Embryonic facial prominence (tissue), 1 donor: ENCODE data around the gene ERCC2.

ENCODE experiments used
- DNase-seq: peaks from one replicate; pipeline ENCODE4 v3.0.0-alpha.2; 2016; ENCODE audit errors: extremely low spot score

Gene ERCC2

DNA sequence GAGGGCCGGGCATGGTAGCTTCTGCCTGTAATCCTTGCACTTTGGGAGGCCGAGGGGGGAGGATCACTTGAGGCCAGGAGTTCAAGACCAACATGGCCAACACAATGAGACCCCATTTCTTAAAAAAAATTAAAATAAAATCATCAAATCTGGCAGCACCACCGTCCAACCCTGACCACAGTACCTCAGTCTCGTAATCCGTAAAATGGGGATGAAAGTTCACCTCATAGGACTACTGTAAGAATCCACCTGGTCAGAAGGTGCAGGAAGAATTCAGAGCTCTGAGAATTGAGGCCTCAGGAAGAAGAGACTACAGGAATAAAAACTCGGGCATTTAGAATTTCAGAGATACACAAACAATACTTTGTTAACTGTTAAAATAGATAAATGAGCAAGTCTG lies 31.4 kb upstream of the ERCC2 start:
- DNase-seq = no peak

DNA sequence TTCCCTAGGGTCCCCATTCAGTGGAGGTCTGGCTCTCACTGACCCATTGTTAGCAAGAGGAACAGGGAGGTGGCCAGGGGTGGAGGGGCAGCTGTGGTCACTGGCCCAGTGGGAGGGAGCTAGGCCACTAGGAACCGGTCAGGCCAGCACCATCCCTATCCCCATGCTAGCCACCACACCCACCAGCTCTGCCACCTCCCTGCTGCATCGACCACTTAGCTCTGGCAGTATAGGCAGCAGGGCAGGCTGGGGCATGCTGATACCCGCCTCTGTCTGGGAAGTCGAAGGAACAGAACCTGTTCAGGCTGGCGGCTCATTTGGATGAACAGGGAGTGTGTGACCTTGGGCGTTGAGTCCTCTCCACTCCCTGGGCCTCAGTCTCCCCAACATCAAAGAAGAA lies 29.8 kb upstream of the ERCC2 start:
- DNase-seq = no peak

DNA sequence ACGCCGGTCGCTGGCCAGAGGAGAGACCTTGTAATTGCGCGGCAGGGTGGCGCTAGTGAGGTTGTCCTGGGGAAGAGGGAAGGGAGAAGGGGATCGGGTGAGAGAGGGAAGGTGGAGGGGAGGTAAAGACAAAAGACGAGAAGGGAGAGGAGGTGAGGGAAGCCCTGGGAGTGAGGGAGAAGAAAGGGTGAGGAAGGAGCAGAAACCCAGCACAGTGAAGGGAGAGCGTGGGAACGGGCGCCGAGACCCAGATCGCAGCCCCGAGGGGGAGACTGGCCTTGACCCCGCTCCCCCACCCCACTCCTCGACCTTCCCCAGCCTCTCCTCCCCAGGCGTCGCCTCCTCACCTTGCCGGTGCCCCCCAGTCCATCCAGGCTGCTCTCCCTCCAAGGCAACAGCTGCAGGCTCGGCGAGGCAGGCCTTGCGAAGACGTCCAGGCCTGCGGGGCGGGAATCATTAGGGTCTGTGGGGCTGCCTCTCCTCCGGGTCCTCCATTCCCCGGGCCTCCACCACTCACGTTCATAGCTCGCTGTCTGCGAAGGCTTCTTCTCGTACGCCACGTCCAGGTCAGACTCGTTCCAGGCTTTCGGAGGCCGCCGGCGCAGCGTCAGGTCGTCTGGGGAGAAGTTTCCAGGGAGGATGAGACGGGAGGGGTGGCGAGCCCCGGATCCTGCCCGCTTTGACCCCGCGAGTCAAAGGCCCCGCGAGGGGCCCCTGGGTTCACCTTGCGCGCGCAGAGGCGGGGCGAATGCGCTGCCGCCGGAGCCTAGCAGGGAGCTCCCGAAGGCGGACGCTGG lies 25.6 kb upstream of the ERCC2 start:
- no peak for DNase-seq

DNA sequence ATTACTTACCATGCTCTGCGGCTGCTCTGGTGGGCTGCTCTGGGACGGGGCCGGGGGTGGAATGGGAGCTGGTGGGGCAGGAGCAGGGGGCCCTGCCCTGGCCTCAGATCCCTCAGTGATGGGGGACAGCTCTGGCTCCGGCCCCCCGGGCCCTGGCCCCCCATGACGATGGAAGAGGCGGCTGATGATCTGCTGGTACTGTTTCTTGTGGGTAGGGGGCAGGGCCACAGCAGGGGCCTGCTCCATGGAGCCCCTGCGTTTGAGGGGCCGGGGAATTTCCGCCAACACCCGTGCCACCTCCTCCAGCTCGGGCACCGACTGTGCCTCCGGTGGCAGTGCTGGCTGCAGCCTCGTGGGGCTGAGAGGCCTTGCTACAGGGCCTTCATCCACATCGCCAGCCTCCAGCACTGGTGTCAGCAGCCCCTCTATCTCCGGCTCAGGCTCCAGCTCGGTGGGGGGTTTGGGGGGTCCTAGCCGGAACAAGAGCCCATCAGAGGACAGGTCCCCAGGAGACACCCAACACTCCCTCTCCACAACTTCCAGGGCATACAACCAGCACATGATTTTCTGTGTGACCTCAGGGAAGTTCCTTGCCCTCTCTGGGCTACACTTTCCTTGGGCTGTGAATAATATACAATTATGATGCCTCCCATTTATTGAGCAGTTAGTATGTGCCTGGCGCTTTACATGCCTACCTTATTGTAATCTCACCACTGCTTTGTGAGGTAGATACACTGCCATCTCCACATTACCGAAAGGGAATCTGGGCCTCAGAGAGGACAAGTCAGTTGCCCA lies 21.7 kb upstream of the ERCC2 start:
- no peak for DNase-seq

DNA sequence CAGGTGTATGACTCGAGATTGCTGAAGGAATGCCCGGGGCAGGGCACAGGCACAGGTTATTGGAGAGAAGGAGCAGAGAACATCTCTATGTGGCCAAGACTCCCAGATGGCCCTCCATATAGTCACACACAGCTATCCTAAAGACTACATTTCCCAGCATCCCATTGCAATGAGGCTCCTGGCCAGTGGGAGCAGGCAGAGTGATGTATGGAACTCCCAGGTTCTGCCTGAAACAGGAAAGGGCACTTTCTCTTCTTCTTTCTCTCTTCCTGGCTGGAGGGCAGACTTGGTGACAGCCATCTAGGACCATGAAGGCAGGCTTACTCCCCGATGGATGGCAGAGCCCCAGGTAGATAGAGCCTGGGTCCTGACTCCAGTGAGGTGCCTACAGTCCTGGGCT lies 21.0 kb upstream of the ERCC2 start:
- no peak for DNase-seq

DNA sequence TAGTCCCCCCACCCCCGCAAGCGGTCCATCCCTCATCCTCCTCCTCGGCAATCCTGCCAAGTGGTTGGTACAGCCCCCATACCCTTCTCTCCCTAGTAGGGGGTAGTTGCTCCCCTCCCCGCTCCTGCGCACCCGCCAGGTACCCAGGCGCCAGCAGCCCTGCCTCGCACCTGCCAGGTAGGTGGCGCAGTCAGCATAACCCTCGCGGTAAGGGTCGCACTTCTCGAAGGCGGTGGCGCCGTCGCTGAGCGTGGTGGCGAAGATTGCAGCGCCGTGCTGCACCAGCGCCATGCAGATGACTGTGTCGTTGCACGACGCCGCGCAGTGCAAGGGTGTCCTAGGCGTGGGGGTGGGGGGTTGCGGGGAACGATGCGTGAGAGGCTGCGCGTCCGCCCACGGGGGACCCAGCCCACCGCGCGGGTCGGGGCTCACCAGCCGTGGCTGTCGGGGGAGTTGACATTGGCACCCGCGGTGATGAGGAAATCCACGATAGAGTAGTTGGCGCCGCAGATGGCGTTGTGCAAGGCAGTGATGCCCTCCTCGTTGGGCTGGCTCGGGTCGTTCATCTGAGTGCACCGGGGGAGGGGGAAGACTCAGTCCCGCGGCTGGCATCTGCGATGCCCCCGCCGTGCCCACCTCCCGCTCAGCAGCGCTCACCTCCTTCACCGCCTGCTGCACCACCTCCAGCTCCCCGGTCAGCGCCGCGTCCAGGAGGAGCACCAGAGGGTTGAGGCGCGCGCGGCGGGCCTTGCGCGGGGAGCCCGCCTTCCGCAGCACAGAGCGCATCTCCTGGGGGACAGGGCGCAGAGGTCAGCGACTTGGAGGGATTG lies 15.2 kb upstream of the ERCC2 start:
- no peak for DNase-seq

DNA sequence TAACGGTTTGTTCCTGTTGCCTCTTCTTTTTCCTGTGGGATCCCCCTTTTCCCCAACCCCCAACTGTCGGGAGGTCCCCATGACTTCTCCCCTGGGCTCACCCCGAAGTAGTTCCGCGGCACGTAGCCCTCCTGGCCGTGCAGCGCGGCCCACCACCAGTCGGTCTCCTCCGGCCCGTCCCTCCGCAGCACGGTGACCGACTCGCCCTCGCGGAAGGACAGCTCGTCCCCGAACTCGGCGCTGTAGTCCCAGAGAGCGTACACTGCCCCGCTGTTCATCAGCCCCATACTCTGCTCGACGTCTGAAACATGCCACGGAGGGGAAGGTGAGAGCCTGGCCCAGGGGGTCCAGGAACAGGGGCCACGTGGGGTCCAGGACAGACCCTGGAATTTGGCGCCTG lies 12.1 kb upstream of the ERCC2 start:
- no peak for DNase-seq

DNA sequence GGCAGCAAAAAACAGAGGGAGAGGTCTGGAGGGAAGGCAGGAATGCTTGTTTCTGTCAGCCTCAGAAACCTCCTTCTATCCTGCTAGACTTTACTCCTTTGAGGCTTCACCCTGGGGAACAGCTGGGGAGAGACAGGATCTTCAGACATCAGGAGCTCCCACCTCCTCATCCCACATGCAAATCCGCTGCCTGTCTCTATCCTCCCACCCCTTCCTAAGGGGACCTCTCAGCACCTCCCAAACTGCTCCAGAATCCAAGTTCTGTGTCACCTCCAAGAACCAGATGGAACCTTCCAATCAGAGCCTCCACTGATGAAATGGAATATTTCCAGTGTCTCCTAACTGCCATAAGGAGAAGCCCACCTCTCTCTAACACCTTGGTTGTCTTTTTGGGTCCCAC lies 9.7 kb upstream of the ERCC2 start:
- DNase-seq = no peak

DNA sequence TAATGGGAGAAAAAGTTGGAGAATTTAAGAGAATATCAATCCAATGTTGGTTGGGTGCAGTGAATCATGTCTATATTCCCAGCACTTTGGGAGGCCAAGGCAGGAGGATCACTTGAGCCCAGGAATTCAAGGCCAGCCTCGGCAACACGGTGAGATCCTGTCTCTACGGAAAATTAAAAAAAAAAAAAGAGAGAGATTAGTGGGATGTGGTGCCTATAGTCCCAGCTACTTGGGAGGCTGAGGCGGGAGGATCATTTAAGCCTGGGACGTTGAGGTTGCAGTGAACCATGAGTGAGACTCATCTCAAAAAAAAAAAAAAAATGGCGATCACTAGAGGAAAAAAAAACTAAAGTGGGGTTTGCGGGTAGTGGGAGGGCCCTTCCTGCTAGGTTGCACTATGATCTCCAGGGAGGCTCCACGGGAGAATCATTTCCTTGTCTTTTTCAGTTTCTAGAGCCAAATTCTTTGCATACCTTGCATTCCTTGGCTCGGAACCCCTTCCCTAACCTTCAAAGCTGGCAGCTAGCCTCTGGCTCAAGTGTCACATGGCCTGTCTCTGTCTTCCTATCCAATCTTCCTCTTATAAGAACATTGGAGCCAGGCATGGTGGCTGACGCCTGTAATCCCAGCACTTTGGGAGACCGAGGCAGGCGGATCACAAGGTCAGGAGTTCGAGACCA lies 5.8 kb upstream of the ERCC2 start:
- DNase-seq = no peak

DNA sequence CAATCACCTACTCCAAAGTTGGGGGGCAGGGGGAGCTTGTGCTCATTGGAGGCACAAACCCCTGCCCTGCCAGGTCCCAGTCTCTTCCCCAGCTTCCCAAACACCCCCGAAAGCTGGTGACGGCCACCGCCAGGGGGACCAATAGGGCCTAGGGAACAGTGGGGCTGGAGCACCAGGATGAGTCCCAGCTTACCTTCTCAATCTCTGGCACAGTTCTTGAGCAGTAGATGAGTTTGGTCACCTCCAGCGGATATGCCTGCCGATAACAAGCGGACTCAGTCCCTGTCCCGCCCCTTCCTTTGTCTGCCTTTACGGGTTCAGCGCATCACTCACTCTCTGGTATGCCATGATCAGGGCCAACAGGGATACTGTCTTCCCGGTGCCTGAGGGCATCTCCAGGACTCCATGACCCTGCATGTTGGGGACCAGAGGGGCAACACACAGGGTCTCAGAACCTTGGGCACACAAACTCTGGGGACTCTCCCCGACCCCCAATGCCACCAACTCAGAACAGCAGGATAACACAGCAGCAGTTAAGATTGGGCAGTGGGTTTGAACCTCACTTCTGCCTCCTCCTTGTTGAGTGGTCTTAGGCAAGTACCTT lies 1.5 kb downstream of the ERCC2 start:
- no peak for DNase-seq

DNA sequence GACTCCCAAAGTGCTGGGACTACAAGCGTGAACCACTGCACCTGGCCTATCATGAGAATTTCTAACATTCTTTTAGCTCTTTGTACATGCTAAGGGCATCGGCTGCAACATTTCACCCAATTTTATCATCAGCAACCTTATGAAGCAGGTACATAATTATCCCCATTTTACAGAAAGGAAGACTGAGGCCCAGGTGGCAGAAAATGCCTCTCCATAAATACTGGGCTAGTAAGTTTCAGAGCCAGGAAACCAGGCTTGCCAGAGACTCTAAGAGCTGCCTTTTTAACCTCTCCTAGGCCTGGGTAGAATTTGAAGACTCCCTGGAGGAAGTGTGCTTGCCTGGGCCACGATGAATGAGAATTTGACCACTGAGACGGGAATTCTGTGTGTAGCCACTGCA lies 2.2 kb downstream of the ERCC2 start:
- DNase-seq = no peak

DNA sequence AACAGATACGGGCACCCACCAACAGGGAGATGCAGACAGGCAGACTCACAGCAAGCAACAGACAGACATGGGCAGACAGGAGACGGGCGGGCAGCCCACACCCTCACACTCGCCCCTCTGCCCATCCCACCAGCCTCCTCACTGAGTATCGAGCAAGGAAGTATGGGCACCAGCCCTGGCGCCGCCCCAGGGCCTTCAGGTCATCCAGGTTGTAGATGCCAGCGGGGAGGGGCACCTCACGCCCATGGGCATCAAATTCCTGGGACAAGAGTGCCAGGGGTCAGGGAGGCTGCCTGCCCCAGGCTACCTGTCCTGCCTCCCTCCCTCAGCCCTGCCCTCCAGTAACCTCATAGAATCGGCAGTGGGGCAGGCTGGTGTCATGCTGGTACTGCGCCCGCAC lies 5.7 kb downstream of the ERCC2 start:
- no peak for DNase-seq

DNA sequence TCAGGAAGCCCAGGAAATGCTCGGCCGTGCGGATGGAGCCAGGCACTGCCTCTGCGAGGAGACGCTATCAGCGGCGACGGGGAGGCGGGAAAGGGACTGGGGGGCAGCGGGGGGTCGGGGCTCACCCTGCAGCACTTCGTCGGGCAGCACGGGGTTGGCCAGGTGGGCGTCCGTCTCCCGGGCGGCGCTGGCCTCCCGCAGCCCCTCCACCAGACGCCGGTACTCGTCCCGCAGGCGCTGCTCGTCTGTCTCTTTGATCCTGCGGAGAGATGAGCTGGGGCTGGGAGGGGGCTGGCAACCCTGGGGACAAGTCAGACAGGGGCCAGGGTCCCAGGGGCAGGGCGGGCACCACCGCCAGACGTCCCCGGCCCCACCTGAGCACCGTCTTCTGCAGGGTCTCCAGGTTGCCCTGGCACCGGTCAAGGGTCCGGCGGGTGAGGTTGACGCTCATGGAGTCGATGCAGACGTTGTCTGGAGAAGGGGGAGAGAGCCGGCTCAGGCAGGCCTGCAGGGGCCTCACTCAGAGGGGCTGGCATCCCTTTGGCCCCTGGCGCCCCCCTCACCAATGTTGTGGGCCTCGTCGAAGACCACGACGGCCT lies 6.4 kb downstream of the ERCC2 start:
- DNase-seq = no peak

DNA sequence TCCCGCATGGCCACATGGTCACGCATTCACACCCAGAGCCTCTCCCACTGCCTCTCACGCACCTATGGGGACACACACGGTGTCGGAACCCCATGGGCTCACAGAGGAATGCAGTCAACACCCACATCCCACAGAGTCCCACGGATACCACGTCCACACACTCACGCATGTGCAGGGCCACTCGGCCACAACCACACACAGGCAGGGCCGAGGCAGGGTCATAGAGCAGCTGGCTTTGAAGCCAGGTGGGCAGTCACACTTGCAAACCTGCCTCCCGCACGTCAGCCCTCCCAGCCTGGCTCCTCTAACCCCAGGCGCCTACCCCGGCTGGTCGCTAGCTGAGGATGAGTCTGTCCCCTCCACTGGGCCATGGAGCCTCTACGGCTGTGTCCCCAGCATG lies 8.1 kb downstream of the ERCC2 start:
- no peak for DNase-seq

DNA sequence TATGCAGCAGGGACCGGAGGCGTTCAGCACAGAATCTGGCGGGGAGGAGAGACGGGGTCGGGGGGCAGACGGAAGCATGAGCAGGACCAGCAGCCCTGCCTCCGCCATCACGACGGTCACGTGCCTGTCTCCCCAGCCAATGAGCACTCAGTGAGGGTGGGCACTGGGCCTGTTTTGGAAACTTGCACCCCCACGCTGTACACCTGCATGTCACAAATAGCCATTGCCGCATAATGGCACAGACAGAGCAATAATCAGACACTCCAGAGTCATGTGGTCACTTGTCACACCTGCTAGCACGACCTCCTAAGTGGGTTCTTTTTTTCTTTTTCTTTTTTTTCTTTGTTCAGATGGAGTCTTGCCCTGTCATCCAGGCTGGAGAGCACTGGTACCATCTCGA lies 8.8 kb downstream of the ERCC2 start:
- DNase-seq = no peak

DNA sequence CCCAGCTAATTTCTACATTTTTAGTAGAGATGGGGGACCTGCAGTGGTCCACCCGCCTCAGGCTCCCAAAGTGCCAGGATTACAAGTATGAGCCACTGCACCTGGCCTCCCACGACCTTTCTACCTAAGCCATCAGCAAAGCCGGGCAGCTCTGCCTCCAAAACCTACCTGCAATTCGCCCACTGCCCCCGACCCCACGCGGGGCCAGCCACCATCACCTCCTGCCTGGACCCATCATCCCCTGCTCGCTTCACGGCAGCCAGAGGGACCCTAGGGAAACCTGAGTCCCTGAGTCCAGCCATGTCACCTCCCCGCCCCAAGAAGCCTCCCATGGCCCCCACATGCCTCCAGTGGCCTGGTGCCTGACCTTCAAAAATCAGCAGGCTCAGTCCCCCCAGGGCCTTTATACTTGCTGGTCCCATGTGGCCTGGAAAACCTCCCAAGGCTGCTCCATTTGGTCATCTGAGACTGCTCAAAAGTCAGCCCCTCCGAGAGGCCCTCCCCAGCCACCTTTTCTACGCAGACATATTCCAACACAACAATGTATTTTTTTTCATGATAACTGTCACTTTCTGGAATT lies 12.1 kb downstream of the ERCC2 start:
- no peak for DNase-seq

DNA sequence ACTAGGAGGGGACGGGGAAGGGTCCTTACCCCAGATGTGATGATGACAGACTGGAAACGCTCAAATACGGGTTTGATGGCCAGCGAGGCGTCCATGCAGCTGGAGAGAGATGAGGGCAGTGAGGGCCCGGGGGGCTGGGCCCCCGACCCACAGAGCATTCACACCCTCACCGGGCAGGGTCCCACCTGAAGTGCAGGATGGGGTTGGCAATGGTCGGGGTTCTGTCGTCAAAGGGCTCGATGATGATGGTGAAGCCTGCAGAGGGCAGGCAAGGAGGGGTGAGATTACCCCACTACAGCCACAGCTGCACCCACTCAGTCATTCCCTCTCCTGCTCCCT lies 13.0 kb downstream of the ERCC2 start:
- DNase-seq = no peak

DNA sequence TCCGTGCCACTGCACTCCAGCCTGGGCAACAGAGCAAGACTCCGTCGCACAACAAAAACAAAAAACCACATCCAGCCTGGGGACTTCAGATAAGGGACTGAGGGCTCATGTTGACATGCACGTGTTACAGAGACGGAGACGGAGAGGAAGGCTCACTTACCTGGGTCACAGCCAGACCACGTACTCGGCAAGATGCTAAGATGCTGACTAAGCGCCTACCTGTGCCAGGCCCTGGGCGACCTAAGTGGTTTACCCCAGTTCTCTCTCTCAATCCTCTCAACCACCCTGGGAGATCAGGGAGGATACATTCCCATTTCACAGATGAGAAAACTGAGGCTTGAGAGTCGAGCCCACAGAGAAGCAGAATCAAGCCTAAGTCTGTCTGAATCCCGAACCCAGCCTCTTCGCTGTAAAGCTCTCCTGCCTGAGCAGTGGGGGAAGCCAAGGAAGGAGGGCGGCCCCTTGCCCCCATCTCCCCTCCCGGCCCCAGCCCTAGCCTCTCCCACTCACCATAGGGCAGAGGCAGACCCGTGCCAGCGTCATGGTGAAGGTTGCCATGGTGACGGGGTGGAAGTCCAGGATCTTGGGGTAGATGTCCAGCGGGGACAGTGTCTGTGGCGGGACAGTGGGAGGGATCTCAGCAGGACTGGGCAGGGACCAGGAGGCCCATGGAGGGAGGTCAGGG lies 13.5 kb downstream of the ERCC2 start:
- no peak for DNase-seq

DNA sequence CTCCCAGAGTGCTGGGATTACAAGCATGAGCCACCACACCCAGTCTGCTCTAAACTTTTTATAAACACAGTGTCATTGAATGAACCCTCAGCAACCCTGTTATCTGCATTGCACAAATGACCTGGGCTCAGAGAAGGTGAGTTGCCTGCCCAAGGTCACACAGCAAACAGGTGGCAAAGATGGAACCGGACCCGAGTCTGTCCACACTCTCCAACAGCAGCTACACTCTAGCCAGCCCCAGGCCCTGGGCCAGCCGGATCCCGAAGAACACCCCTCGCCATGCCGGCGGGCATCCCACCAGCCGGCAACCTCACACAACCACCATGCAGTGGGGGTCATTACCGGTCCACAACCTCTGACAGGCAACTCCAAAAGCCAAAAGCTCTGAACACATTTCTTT lies 14.5 kb downstream of the ERCC2 start:
- DNase-seq = no peak

DNA sequence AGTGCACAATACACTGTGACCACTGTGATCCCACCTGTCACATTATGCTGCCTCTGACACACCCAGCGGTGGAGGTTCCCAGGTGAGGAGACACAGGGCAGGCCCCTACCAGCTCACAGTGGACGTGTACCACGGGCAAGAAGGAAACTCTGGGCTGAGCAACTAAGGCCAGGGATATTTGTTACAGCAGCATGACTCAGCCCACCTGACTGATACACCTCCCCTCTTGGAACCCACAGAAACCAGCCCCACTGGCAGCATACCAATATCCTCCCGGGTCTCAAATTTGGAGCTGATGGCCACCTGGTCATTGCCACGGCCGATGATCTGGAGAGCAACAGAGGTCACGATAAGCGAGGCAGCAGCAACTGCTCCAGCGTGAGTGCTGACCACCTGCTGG lies 15.0 kb downstream of the ERCC2 start:
- DNase-seq = no peak
